ENCODE data around the gene CPEB4.

The CPEB4 gene

DNA sequence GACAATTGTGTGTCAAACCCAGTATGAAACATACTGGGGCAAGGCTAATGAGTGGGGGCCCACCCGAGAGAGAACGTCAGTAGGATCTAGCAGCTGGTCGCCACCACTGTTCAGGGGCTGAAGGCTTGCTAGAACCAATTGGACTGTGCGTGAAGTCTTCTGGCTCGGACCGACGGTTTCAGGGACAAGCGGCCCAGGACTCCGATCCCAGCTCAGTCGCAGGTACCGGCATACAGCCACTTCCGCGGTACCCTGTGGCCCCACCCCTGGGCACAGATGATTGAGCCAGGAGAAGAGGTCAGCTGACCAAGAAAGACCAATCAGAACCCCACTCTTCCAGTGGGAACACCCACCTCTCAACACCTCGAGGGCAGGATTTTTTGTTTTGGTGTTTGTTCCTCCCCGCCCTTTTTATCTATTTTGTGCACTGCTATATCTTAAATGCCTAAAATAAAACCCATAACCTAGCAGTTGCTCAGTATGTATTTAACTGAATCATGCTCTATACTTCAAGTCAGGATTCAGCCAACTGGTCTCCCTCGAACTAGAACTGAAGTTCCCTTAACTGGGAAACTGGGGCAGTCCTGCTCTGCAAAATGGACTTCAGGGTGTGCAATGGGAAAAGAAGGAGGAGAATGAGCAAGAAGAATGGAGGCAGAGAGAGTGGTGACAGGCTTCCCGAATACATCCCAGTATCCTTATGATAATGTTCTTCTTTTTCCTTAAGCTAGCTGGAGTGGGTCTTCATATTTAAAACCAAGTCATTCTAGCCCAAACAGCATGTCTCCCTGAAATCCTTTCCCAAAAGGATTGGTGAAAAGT is 21.1 kb upstream of the CPEB4 start:
- H3K4me3 ChIP-seq (ENCODE audit: low read length) = no peak overlapping the region
- no peak for TF ChIP-seq ZNF274 (IDR thresholded peaks at IDR 0.05; ENCODE audit: low read depth, low read length)

- no peak for TF ChIP-seq ZNF274 (IDR thresholded peaks at IDR 0.05; ENCODE audit: low read depth, low read length)
These were observed 19.9 kb upstream of the CPEB4 start for GRCh38 chr5:173868096-173868880.

GRCh38 chr5:173869316-173869715 is 18.8 kb upstream of the CPEB4 start:
- H3K4me3 ChIP-seq (ENCODE audit: low read length) = no peak overlapping the region
- no peak for TF ChIP-seq ZNF274 (IDR thresholded peaks at IDR 0.05; ENCODE audit: low read depth, low read length)

More at GRCh38 chr5:173868096-173868880, 19.9 kb upstream of the CPEB4 start:
- H3K4me3 ChIP-seq (ENCODE audit: low read length) = no peak overlapping the region

GRCh38 chr5:173872957-173873305 is 15.2 kb upstream of the CPEB4 start:
- no peak overlapping the region for H3K4me3 ChIP-seq (ENCODE audit: low read length)
- TF ChIP-seq ZNF274 (IDR thresholded peaks at IDR 0.05; ENCODE audit: low read depth, low read length) = no peak

GRCh38 chr5:173873306-173873922 is 14.7 kb upstream of the CPEB4 start:
- no peak overlapping the region for H3K4me3 ChIP-seq (ENCODE audit: low read length)
- TF ChIP-seq ZNF274 (IDR thresholded peaks at IDR 0.05; ENCODE audit: low read depth, low read length) = no peak

- TF ChIP-seq ZNF274 (IDR thresholded peaks at IDR 0.05; ENCODE audit: low read depth, low read length) = no peak
- H3K4me3 ChIP-seq (ENCODE audit: low read length) = no peak overlapping the region
These were observed 13.0 kb upstream of the CPEB4 start for GRCh38 chr5:173875189-173875588.

- no peak overlapping the region for H3K4me3 ChIP-seq (ENCODE audit: low read length)
- no peak for TF ChIP-seq ZNF274 (IDR thresholded peaks at IDR 0.05; ENCODE audit: low read depth, low read length)
These were observed 9.8 kb upstream of the CPEB4 start for GRCh38 chr5:173878224-173878967.

DNA sequence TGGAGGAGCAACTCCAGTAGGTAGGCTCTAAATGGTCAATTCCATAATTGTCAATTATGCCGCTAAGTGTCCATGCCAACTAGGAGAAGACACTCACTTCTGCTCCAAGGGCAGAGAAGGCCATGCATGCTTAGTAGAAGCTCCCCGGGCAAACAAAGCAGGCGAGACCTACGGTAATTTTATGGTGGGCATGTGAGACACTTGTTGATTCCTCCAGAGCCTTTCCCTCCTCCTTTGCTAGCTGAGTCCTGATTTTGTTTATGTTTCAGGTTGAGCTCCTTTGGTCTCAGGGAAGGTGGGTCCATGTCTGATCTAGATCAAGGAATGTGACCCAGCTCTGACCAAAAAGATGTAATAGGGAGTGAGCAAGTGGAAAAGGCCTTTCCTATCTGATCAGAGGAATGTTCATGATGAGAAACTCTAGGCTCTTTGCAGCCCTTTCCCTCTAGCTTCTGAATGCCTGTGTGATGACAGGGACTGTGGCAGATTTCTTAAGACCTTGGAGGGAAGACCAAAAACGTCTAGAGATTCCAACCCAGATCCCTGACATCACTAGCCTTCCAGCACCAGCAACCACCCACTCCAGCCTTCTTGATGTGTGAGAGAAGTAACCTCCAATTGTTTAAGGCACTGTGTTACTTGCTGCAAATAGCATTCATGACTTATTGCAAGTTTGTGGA is 7.7 kb upstream of the CPEB4 start:
- TF ChIP-seq ZNF274 (IDR thresholded peaks at IDR 0.05; ENCODE audit: low read depth, low read length) = no peak
- no peak overlapping the region for H3K4me3 ChIP-seq (ENCODE audit: low read length)

- H3K4me3 ChIP-seq (ENCODE audit: low read length) = no peak overlapping the region
- TF ChIP-seq ZNF274 (IDR thresholded peaks at IDR 0.05; ENCODE audit: low read depth, low read length) = no peak
These were observed 6.2 kb upstream of the CPEB4 start for GRCh38 chr5:173881811-173882575.

- no peak for TF ChIP-seq ZNF274 (IDR thresholded peaks at IDR 0.05; ENCODE audit: low read depth, low read length)
These were observed 5.5 kb upstream of the CPEB4 start for GRCh38 chr5:173882632-173883031.

DNA sequence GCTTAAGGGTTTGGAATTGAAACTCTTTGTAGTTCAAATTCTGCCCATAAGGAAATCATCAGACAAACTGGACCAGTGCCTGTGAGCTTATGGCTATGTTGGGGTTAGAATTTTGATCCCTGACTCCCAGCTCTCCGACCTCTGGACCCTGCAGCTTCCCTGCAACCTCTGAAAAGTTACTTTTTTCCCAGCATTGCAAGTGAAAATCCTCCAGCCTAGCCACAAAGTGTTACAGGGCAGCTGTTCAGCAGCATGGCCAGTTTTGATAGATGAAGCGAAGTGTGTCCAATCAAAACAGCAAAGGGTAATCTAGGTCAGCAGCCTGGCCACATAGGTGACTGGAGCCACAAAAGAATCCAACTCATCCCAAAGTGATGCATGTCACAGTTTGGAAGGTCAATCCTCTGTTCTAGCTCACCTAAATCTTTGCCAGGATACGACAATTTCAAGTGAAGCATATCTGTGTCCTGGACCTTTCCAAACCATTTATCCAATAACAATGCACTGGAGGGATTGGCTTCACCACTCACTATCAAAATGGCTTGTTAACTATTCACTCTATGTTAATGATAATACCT is 4.7 kb upstream of the CPEB4 start:
- no peak overlapping the region for H3K4me3 ChIP-seq (ENCODE audit: low read length)
- no peak for TF ChIP-seq ZNF274 (IDR thresholded peaks at IDR 0.05; ENCODE audit: low read depth, low read length)

More at GRCh38 chr5:173882632-173883031, 5.5 kb upstream of the CPEB4 start:
- no peak overlapping the region for H3K4me3 ChIP-seq (ENCODE audit: low read length)

DNA sequence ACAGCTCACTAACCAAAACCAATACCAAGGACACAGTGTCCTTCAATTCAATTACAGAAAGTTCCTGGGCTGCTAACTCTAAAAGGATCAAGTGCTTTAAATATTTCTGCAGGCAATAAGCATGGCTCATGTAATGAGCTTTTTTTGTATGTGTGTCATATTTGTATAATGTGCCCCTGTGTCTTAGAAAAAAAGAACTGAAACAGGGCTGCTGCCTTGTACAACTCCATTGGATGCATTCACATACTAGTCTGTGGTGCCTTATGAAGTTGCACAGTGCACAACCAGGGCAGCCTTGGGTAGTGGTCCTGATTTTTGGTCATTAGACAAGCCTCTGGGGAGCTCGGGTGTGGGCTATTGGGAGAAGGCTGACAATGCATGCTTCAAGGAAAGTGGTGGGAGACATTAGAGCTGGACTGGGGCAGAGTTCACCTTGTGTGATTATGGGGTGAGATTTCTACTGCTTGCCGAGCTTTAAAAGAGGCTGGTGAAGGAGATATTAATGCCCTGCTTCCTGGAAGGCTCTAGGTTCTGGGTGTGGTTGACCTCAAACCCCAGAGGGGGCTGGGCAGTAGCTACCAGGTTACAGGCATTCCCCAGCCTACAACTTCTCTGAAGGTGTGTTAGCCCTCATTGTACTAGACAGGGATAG is 3.6 kb upstream of the CPEB4 start:
- no peak for TF ChIP-seq ZNF274 (IDR thresholded peaks at IDR 0.05; ENCODE audit: low read depth, low read length)
- no peak overlapping the region; the same call in 1 of the 2 replicates for H3K4me3 ChIP-seq (ENCODE audit: low read length)

All from GM08714 (cell line).